Dedifferentiated amniotic fluid mesenchymal stem cell (primary cell): ENCODE measurements around the gene XRCC3.

Source experiments
- DNase-seq: peaks from one replicate; pipeline ENCODE4 v3.0.0-alpha.2; 2016; ENCODE audit errors: extremely low spot score

XRCC3 gene

GRCh38 chr14:103715052-103716000 lies at the start of gene XRCC3, which contains the start of gene ZFYVE21:
XRCC3 (minus strand) TSS chr14:103715451; CDS start chr14:103711087, 4,364 bp downstream.
ZFYVE21 (plus strand) TSS chr14:103715810; CDS start chr14:103715842, 32 bp downstream.
- peak; percentile 99 for DNase-seq

GRCh38 chr14:103763730-103764488 lies 48.7 kb upstream of the XRCC3 start:
- DNase-seq: no peak

- no peak for DNase-seq
These were observed 47.3 kb upstream of the XRCC3 start for GRCh38 chr14:103762541-103762940.

- DNase-seq: no peak
These were observed 46.8 kb upstream of the XRCC3 start for GRCh38 chr14:103762036-103762435.

GRCh38 chr14:103758059-103758776 lies 43.0 kb upstream of the XRCC3 start:
- DNase-seq: no peak

GRCh38 chr14:103755060-103755459 lies 39.8 kb upstream of the XRCC3 start:
- no peak for DNase-seq

GRCh38 chr14:103753774-103754173 lies 38.5 kb upstream of the XRCC3 start:
- DNase-seq: no peak

GRCh38 chr14:103749860-103750259 lies 34.6 kb upstream of the XRCC3 start:
- DNase-seq: no peak

GRCh38 chr14:103749452-103749851 lies 34.2 kb upstream of the XRCC3 start:
- no peak for DNase-seq

GRCh38 chr14:103748534-103748857 lies 33.2 kb upstream of the XRCC3 start:
- DNase-seq: no peak

GRCh38 chr14:103746701-103747100 lies 31.4 kb upstream of the XRCC3 start:
- DNase-seq: no peak

- no peak for DNase-seq
These were observed 30.2 kb upstream of the XRCC3 start for GRCh38 chr14:103745424-103745823.

GRCh38 chr14:103744621-103745395 lies 29.6 kb upstream of the XRCC3 start:
- no peak for DNase-seq

- DNase-seq: no peak
These were observed 28.4 kb upstream of the XRCC3 start for GRCh38 chr14:103743691-103744090.

- DNase-seq: no peak
These were observed 27.4 kb upstream of the XRCC3 start for GRCh38 chr14:103742499-103743255.

- no peak for DNase-seq
These were observed 26.6 kb upstream of the XRCC3 start for GRCh38 chr14:103741876-103742275.

GRCh38 chr14:103740991-103741689 lies 25.9 kb upstream of the XRCC3 start:
- no peak for DNase-seq

GRCh38 chr14:103739793-103740501 lies 24.7 kb upstream of the XRCC3 start:
- DNase-seq: no peak

- no peak for DNase-seq
These were observed 24.2 kb upstream of the XRCC3 start for GRCh38 chr14:103739466-103739792.
